ENCODE measurements around the gene BTBD2.

BTBD2 gene

DNA sequence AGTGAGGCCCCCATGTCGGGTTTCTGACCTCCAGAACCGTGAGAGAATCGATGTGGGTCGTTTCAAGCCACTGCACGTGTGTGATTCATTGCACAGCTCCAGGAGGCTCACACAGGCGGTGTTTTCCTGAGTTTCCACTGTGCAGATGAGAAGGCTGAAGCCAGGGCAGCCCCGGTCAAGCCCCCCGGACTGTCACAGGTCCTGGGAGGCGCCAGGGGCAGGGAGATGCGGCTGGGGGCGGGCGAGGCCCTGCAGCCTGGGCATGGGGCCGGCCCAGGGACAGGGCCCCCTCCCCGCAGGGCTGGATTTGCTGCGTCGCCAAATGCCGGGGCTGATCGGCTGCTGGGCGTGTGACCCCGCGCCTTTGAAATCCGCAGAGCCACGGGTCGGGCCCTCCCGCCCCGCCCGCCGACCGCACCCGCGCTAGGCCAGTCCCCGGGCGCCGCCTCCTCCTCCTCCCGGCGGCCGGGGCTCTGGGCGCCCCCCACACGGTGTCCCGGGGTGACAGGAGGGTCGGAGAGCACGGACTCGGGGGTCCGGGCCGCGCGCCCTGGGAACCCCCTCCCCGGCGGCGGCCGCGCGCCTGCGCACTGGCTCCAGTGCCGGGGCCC lies 45.5 kb upstream of the BTBD2 start:
- TF ChIP-seq, protein P1, sequence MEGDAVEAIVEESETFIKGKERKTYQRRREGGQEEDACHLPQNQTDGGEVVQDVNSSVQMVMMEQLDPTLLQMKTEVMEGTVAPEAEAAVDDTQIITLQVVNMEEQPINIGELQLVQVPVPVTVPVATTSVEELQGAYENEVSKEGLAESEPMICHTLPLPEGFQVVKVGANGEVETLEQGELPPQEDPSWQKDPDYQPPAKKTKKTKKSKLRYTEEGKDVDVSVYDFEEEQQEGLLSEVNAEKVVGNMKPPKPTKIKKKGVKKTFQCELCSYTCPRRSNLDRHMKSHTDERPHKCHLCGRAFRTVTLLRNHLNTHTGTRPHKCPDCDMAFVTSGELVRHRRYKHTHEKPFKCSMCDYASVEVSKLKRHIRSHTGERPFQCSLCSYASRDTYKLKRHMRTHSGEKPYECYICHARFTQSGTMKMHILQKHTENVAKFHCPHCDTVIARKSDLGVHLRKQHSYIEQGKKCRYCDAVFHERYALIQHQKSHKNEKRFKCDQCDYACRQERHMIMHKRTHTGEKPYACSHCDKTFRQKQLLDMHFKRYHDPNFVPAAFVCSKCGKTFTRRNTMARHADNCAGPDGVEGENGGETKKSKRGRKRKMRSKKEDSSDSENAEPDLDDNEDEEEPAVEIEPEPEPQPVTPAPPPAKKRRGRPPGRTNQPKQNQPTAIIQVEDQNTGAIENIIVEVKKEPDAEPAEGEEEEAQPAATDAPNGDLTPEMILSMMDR (IDR thresholded peaks at IDR 0.05) = no peak
- TF ChIP-seq ZFX (IDR thresholded peaks at IDR 0.05; ENCODE audit: borderline replicate concordance) = no peak
- peak overlapping the region; percentile 99 for H3K27ac ChIP-seq

DNA sequence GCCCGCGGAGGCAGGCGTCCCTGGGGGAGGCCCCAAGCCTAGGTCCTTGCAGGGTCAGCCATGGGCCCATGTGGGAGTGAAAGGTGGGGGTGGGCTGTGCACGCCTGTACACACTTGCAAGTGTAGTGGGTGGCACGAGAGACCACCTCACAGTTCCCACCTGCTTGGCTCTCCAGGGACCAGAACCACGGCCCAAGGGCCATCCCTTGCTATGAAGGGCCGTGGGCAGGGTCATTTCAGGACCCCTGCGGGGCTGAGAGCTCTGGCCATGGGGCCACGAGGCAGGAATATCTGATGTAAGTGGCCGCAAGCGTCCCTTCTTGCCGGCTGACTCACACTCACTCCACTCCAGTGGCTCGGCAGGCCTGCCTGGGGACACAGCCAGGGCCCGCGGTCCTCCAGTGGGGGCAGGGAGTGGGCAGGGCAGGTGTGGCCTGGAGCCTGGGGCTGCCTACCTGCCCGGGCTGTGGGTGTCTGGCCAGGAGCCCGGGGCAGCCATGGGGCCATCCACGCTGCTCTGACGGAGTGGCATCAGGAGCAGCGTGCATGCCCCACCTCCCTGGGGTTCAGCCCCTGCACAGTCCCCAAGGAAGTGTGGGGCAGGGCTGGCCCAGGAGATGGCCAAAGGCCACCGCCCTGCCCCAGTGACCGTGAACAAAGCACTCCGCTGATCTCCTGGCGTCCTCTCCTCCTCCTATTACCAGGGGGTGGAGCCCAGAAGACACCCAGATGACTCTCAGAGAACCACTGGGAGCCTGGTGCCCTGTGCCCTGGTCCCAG lies 44.1 kb upstream of the BTBD2 start:
- H3K27ac ChIP-seq = peak overlapping the region; percentile 99
- no peak for TF ChIP-seq ZFX (IDR thresholded peaks at IDR 0.05; ENCODE audit: borderline replicate concordance)
- TF ChIP-seq, protein P1 (IDR thresholded peaks at IDR 0.05) = no peak

DNA sequence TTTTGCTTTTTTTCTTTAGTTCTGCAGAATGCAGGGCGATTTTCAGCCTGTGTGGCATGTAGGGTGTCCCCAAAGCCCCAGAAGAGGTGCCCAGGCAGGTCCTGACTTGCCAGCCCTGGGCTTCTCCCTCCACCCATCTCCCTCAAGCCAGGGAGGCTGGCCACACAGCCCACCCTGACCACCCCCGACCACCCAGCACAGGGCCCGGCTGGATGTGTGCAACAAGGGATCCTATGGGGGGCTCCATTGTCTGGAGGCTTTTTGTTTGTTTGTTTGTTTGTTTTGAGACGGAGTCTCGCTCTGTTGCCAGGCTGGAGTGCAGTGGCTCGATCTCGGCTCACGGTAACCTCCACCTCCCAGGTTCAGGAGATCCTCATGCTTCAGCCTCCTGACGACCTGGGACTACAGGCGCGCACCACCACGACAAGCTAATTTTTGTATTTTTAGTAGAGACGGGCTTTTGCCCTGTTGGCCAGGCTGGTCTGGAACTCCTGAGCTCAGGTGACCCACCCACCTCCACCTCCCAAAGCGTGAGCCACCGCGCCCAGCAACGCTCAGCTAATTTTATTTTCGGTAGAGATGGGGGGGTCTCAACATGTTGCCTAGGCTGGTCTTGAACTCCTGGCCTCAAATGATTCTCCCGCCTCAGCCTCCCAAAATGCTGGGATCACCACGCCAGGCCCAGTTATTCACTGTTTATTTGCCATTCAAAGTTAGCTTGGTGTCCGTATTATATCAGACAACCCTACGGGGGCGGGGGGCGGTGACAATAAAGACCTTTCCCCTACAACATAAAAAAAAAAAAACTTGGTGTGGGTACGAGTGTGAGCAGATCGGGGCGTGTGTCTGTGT lies 43.3 kb upstream of the BTBD2 start:
- no peak for TF ChIP-seq ZFX (IDR thresholded peaks at IDR 0.05; ENCODE audit: borderline replicate concordance)
- TF ChIP-seq, protein P1 (IDR thresholded peaks at IDR 0.05) = no peak

DNA sequence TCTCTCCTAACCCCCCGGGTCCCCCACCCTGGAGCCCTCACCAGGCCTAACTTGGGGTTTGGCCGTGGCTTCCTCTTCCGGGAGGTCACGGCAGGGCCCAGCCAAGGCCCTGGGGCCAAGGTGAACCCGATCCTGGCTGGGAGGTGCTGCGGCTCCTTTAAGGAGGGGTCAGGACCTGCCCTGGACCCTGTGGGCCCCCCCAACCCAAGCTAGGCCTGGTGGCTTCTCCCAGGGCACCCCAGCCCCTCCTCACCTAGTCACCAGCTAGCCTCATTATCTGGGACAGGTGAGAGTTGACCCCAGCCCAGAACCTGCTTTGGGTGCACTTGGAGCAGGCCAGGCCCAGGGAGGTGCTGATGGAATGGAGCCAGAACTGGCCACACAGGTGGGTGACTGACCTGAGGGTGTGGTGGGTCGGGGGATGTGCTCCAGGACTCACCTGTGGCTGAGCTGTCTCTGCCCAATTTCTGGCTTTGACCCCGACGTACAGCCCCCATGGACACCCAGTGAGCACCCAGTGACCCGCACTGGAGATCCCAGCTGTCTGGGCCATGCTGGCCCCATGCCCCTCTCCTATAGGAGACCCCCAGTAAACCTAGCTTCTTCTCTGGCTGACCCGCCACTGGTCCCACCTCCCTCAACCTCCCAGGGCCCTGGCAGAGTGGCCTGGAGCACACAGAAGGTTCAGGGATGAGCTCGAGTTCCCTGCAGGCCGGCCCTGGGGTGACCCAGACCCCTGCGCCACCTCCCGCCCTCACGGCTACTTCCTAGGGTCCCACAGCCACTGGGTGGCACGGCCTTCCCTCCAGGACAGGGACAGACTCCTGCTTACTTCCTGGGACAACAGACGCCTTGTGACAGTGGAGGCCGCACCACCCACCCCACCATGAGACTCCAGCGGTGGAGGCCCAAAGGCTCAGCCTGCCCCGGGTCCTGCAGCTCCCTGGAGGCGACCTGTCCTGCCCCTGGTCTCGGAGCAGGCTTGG lies 42.3 kb upstream of the BTBD2 start:
- TF ChIP-seq, protein P1 (IDR thresholded peaks at IDR 0.05) = no peak
- TF ChIP-seq ZFX (IDR thresholded peaks at IDR 0.05; ENCODE audit: borderline replicate concordance) = no peak
- peak overlapping the region; percentile 99 for H3K27ac ChIP-seq

More for the DNA sequence above, 43.3 kb upstream of the BTBD2 start:
- peak overlapping the region; percentile 99 for H3K27ac ChIP-seq

DNA sequence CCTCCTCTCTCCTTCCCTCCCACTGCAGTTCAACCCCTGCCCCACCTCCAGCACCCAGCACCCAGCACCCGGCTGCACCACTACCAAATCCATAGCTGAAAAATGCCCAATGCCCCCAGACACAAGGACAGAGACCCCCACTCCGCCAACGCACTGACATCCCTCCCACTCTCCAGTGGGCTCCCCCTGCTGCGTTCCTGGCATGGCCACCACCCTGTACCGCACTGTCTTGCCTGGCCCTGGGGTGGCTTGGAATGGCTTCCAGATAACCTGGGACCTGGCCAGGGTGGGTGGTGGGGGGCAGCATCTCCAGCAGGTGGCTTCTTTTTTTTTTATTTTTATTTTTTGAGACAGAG lies 41.3 kb upstream of the BTBD2 start:
- peak overlapping the region; percentile 99 for H3K27ac ChIP-seq
- no peak for TF ChIP-seq ZFX (IDR thresholded peaks at IDR 0.05; ENCODE audit: borderline replicate concordance)
- TF ChIP-seq, protein P1 (IDR thresholded peaks at IDR 0.05) = no peak

Measured in 22Rv1 (cell line).